ENCODE results near the gene OR2T8.

Gene OR2T8

GRCh38 chr1:247919952-247920351 lies at the start of gene OR2T8:
OR2T8 (plus strand) TSS chr1:247920252; CDS start chr1:247921018, 766 bp downstream.
- DNase-seq (ENCODE audit: low read depth), result no peak

DNA sequence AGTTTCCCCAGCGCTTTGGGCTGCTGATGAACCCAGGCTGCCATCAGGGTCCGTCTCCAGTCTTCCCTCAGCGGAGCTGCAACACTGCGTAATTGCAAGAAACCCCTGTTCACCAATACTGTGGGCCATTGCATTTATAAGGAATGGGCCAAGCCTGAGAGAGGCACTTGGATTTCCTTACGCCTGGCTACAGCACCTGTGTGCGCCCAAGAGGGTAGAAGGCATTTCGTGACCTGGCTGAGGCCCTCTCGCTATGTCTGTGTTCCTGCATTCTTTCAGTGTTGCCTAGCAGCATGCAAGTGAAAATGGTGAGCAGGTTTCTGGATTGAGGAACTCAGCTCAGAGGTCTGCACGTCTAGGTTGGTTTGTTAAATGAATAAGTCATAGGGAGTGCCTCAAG lies 36.7 kb upstream of the OR2T8 start:
- DNase-seq (ENCODE audit: low read depth), result no peak

DNA sequence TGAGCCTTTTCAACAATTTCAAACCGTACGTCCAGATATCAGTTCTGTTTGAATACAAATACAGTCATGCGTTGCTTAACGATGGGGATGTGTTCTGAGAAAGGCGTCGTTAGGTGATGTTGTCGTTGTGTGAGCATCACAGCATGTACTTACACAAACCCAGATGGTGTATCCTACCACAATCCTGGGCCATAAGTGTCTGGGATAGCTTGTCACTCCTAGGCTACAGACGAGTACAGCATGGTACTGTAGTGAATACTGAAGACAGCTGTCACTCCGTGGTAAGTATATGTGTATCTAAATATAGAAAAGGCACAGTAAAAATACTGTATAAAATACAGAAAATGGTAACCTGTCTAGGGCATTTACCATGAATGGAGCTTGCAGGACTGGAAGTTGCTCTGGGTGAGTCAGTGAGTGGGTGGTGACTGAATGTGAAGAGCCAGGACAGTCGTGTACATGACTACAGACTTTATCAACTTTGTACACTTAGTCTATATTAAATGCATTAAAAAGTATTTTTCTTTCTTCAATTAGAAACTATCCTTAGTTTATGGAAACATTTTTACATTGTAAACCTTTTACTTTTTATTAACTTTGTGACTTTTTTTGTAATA lies 35.1 kb upstream of the OR2T8 start:
- DNase-seq (ENCODE audit: low read depth), result no peak

DNA sequence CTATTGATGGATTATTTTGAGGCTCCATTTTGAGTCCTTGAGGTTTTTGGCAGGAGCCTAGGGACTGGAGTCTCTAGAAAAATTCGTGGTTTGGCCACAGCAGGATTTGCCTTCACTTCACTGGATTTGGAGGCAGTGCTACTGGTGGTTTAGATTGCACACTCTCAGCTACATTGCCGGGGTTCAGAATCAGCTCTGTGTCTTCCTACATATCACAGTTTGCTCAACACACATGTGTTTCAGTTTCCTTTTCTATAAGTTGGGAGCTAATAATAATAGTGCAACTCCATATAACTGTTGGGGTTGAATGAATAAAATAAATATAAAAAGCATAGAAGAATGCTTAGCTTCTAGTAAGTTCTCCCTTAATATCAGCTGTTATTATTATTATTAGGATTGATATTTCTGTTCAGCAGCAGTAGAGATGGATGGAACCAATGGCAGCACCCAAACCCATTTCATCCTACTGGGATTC lies 24.9 kb upstream of the OR2T8 start, which contains the start of gene OR2W3:
TSS of gene OR2W3 (plus strand) at position 425 of the 475 bp plus-strand sequence. CDS start at position 425, 0 bp downstream.
- DNase-seq (ENCODE audit: low read depth), result no peak

DNA sequence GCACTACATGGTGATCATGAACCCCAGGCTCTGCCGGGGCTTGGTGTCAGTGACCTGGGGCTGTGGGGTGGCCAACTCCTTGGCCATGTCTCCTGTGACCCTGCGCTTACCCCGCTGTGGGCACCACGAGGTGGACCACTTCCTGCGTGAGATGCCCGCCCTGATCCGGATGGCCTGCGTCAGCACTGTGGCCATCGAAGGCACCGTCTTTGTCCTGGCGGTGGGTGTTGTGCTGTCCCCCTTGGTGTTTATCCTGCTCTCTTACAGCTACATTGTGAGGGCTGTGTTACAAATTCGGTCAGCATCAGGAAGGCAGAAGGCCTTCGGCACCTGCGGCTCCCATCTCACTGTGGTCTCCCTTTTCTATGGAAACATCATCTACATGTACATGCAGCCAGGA lies 24.1 kb upstream of the OR2T8 start:
- DNase-seq (ENCODE audit: low read depth), result no peak

DNA sequence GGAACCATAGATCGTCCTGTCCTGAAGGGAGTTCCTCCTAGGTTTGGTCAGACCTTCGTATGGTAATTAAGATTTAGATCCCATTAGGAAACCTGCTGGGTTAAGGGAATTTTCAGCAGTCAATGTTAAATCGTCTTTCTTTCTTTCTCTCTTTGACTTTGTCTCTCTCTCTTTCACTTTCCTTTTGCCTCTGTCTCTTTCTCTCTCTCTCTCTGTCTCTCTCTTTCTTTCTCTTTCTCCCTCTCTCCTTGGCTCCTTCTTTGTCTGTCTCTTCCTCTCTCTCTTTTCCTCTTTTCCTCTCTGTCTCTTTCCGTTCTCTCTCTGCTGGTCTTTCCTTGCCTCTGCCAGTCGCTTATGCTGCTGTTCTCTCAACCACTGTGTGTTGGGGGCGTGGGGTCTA lies 15.9 kb upstream of the OR2T8 start:
- DNase-seq (ENCODE audit: low read depth), result no peak

DNA sequence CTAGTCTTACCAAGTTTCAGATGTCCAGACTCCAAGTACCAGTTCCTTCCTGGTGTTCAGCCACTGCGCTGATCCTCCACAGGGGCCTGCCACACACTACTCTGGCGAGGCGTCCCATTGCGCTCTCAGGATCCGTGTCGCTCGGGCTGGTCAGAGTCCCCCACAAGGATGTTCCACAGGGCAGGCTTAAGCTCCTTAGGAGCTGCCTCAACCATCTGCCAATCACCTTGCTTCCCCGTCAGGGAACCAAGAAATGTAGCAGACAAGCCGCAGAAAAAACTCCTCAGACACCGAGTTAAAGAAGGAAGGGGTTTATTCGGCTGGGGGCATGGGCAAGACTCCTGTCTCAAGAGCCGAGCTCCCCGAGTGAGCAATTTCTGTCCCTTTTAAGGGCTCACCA lies 14.9 kb upstream of the OR2T8 start:
- no peak for DNase-seq (ENCODE audit: low read depth)

DNA sequence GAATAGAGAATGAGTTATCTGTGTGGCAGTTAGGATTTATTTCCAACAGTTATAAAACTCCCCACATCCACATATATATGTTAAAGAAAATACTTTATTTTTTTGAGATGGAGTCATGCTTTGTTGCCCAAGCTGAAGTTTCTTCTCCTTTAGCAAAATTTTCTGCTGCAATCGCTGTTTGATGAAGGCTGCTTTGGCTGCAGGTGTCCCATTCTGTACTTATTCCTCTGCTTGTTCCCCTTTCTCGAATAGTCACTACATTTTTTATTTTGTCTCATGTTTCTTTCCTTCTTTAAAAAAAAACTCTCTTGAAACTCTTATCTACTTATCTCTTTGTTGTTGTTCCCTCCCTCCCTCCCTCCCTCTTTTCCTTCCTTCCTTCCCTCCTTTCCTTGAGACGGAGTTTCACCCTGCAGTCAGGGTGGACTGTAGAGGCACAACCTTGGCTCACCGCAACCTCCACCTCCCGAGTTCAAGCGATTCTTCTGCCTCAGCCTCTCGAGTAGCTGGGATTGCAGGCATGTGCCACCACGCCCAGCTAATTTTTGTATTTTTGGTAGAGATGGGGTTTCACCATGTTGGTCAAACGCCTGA lies 14.0 kb upstream of the OR2T8 start:
- DNase-seq (ENCODE audit: low read depth), result no peak

DNA sequence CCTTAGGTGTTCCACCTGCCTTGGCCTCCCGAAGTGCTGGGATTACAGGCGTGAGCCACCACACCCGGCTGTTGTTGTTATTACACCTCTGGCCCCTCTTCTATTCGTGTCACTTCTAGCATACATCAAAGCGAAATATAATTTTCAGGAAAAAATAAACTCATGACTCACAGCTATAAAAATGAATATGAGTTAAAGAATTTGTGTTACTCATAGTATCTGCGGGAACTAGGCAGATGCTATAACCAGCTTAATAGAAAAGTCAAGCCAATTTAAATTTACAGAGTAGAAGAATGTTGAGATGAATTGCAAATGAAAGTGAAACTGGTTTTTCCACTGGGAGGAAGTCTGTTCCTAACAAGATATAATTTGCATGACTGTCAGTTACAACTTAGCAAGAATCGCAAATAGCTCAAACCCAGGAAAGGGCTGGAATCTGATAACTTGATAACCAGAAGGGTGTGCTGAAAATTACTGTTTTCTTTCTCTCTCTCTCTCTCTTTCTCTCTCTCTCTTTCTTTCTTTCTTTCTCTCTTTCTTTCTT lies 13.5 kb upstream of the OR2T8 start:
- DNase-seq (ENCODE audit: low read depth), result peak; percentile 49

- DNase-seq (ENCODE audit: low read depth), result no peak
Measured at GRCh38 chr1:247908766-247909165, 11.3 kb upstream of the OR2T8 start.

GRCh38 chr1:247913786-247914185 lies 6.3 kb upstream of the OR2T8 start:
- no peak for DNase-seq (ENCODE audit: low read depth)

- DNase-seq (ENCODE audit: low read depth), result no peak
Measured at GRCh38 chr1:247914941-247915662, 5.0 kb upstream of the OR2T8 start.

GRCh38 chr1:247923941-247924340 lies 3.9 kb downstream of the OR2T8 start:
- no peak for DNase-seq (ENCODE audit: low read depth)

GRCh38 chr1:247924868-247925267 lies 4.8 kb downstream of the OR2T8 start, which contains the start of gene OR2AJ1:
OR2AJ1 (plus strand) TSS chr1:247924889; CDS start chr1:247933769, 8,880 bp downstream.
- no peak for DNase-seq (ENCODE audit: low read depth)

DNA sequence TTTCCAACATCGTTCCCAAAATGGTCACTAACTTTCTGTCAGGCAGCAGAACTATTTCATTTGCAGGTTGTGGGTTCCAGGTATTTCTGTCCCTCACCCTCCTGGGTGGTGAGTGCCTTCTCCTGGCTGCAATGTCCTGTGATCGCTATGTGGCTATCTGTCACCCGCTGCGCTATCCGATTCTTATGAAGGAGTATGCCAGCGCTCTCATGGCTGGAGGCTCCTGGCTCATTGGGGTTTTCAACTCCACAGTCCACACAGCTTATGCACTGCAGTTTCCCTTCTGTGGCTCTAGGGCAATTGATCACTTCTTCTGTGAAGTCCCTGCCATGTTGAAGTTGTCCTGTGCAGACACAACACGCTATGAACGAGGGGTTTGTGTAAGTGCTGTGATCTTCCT lies 13.9 kb downstream of the OR2T8 start:
- no peak for DNase-seq (ENCODE audit: low read depth)

GRCh38 chr1:247935781-247936180 lies 15.7 kb downstream of the OR2T8 start:
- no peak for DNase-seq (ENCODE audit: low read depth)

GRCh38 chr1:247936415-247936814 lies 16.4 kb downstream of the OR2T8 start:
- DNase-seq (ENCODE audit: low read depth), result no peak

GRCh38 chr1:247936965-247937734 lies 17.1 kb downstream of the OR2T8 start:
- DNase-seq (ENCODE audit: low read depth), result peak; percentile 1

DNA sequence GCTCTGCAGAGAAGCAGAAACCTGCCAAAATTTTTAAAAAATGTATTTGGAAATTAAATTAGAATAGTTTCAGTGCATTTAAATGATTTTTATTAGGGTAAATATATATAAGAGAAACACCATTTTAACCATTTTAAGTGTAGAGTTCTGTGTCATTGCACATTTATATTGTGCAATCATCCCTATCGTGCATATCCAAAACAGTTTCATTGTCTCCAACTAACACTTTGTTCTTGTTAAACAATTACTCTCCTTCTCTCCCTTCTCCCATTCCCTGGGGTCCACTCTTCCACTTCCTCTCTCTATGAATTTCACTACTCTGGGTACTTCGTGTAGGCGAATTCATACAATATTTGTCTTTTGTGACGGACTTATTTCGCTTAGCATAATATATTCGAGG lies 22.6 kb downstream of the OR2T8 start:
- DNase-seq (ENCODE audit: low read depth), result no peak

DNA sequence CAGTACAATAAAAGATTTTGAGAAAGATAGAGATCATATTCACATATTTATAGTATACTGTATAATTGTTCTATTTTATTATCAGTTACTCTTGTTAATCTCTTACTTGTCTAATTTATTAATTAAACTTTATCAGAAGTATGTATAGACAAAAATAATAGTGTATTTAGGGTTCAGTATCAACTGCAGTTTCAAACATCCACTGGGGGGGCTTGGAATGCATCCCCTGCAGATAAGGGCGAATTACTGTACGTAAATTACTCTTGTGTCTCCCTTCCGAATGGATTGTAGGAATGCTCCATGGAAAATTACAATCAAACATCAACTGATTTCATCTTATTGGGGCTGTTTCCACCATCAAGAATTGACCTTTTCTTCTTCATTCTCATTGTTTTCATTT lies 28.5 kb downstream of the OR2T8 start, which contains the start of gene OR2L8:
TSS of gene OR2L8 (plus strand) at position 301 of the 400 bp plus-strand sequence. CDS start at position 301, 0 bp downstream.
- no peak for DNase-seq (ENCODE audit: low read depth)

DNA sequence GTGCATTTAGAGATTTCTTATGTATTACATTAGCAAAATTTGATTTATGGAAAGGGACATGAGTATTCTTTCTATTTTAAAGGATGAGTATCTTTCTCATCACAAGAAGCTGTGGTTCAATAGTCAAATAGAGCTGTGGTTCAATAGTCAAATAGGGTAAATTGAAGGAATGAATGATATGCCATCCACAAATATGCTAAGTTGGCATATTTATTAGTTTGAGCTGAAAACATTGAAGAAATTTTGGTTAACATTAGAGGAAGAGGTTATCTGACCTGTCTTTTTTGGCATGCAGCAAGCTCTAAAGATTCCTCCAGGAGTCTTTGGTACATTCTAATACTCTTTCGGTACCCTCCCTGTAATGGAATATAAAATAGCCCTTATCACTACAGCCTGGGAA lies 33.4 kb downstream of the OR2T8 start:
- no peak for DNase-seq (ENCODE audit: low read depth)

DNA sequence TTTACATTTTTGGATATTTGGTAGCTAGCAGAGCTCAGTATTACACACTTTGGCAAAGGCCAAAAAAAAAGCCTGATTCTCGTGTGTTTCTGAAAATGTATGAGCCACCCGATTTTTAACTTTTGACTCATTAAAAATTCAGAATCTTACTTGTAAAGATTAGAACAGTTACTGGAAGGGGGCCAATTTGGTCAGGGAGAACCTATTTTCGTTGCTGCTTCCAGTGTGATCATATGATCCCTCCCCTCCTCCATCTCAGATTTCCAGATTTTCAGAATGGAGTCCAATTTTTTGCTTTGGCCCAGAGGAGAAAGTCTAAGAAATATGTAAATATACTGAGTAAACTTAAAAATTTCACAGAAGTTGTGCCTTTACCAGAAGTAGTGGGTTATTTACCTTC lies 41.7 kb downstream of the OR2T8 start:
- DNase-seq (ENCODE audit: low read depth), result no peak

All from iris pigment epithelial cell (primary cell).